GM19397 (cell line): ENCODE results near the gene GLRA3.
A peak's percentile ranks its signal among the peaks of the same experiment; 100 is the strongest.
"Not testable (repeated sequence)": the region's sequence is repeated elsewhere in the genome, so short reads cannot be mapped to it uniquely, and the experiment has no call there.

Experiments used
- ATAC-seq: cut with Tn5 transposase; IDR thresholded peaks from one replicate; pipeline ENCODE4 v1.9.1; 2021; ENCODE audit warnings: mild to moderate bottlenecking, moderate library complexity; ENCODE audit not compliant: unreplicated experiment

GLRA3 gene

DNA sequence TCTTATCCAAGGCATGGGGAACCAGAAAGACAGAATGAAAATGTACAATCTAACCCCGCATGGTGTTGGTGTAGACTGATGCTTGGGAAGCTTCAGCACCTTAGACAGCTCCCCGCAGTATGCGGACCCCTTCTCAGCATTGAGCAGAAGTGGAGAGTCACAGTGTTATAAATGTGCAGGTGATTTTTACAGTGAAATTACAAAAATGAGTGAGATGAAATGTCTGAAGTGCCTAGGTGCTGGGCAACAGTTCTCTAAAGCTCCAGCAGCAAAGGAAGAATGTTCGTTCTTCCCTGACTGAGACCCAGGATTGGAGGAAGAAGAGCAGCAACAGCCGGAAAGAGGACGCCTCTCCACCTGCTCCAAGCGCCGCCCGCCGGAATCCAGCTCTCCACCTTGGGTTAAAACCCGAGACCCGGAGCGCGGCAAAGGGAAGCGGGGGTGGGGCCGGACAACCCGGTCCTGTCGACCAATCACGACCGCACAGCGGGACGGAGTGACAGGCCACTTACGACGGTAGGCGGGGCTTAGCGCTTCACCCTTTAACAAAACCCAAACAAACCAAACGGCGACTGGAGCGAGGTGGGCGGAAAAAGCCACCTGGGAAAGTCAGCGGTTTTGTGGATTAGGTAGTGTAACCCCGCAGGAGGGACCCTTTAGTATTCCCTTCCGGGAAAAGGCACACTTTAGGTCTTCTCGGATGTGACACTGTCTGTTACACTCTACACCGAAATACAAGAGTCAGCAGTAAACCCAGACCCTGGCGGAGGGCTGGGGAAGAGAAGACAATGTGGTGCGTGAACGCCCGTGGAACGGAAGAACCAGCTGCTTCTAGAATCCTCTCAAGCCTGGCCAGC lies at the start of gene GLRA3:
Gene GLRA3 (minus strand): TSS at position 403 of the 857 bp plus-strand sequence. CDS start 436 bp downstream, outside the sequence.
- peak; percentile 83 for ATAC-seq

DNA sequence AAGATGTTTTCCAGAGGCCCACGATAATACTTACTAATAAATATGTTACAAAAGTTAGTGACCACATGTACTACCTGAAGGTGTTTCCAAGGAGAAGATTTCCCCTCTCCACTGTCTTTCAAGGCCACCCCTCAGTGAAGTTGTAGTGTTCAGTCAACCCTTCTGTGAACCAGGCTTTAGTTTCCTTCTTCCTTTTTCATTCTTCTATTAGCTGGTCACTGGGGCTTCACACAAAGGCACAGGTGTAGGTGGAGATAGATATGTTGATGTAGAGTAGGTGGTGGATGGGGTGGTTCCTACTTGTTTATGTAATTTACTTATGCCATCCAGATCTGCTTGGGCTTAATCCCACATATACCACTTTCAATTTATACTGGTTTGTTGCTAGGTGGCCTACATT lies 45.9 kb upstream of the GLRA3 start:
- ATAC-seq: no peak

DNA sequence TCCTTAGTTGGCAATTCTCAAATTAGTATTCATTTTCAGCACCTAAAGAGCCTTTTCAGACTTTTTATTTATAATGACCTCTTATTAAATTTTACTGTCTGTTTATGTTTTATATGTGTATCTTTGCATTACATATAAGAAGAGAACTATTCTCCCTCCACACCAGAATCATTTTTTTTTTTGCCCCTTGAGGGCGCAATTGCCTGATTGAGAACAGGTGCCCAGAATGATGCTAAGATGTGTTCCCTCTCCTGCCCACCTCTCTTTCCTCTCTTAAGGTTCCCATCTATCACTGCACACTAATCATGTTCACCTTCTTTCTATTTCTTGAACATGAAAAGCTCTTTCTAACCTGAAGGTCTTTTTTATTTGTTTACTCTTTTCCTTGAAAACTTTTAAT lies 44.9 kb upstream of the GLRA3 start:
- ATAC-seq: no peak

DNA sequence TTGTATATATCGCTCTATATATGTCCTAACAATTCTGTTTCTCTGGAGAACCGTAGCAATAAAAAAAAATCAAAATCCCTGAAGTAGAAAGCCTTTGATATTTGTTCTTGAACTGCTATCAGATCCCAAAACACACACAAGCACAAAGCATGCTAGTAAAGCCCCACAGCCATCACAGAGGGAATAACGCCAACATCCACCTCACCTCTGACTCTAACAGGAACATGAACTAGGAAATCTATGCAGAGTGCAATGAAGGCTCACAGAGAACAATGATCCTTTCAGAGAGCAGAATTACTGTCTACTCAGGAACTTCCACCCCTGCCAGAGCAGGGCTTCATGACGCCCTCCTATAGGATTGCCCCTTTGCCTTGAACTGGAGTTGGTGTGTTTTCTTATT lies 44.1 kb upstream of the GLRA3 start:
- ATAC-seq: not testable (repeated sequence)

DNA sequence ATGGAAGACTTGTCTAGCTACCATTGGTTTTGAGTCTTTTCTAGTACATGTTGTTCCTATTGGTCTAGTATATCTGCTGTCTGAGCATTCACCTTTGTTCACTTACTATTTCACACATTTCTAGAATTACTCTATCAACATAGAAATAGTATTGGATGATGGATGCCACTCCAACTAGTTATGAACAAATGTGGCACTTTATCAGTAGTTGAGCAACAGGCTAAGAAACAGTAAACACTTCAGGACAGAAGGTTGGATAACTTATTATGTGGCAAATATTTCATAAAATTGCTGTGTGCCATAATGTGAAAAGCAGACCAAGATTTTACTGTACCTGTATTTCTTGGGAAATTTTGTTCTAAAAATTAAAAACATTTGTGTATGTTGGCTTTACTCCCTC lies 42.4 kb upstream of the GLRA3 start:
- ATAC-seq: no peak

DNA sequence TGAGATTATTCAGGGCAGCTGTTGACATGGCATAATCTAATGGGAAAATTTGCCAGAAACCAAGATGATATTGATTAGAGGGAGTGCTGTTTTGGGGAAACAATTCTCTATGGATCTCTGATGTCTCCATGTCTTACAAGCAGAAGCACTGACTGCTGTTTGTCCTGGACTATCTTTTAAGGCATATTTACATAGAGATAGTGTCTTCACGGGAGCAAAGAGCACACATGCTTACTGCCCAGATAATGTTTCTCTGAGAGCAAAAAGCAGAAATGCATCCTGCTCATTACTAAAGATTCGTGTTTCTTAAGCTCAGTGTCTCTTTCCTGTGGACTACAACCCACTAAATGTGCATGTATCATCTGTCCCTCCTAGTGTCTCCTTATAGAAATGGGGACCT lies 41.3 kb upstream of the GLRA3 start:
- ATAC-seq: no peak

DNA sequence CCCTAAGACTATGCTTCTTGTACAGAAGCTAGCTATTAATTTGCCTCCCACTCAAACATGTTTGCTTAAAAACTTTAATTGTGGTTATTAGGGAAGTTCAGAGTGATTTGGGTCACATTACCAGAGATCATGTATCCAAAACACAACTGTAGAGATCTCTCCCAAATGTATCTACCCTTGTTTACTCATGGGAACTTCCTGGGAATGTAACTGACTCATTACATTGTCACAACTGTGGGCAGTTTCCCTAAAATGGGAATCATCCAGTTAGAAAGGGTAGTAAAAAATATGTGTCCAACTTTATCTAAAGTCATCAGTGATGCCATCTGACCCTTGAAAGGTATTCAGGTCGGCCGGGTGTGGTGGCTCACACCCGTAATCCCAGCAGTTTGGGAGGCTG lies 40.3 kb upstream of the GLRA3 start:
- no peak for ATAC-seq

DNA sequence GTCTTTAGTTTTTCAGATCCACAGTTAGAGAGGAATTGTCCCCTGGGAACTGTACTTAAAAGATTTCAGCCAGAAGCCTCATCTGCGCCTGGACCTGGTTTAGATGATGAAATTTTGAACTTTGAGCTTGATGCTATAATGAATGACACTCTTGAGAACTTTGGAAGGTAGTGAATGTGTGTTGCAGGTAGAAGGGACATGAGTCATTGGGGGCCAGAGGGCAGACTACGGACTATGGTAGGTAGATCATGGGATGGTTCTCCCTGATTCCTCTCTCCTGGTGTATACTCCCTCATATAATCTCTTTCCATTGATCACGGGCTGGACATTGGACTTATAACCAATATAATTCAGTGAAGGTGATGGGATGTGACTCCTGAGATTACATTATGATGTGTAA lies 38.9 kb upstream of the GLRA3 start:
- ATAC-seq: no peak

DNA sequence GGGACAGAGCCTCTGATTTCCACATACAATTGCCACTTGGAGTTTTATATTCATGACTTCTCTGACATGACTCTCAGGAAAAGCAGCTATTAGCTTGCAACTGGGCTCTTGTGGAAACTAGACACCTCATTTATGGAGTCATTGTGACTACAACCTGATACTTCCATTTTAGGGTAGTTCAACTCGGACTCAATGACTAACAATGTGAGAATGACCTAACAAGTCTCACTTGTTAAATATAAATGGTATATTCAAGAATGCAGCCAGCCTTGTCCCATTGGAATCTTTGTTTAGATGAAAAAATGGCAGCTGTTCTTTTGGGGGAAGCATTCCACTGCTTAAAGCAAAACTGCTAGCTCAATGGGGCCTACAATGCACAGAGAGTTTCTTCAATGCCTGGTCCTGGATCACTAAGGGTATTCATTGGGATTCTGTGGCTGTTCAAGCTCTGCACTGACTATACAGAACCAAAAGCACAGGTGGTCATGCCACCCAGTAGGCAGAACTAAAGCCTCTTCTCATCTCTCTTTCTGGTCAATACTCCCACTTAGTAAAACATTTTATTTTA lies 36.5 kb upstream of the GLRA3 start:
- no peak for ATAC-seq

DNA sequence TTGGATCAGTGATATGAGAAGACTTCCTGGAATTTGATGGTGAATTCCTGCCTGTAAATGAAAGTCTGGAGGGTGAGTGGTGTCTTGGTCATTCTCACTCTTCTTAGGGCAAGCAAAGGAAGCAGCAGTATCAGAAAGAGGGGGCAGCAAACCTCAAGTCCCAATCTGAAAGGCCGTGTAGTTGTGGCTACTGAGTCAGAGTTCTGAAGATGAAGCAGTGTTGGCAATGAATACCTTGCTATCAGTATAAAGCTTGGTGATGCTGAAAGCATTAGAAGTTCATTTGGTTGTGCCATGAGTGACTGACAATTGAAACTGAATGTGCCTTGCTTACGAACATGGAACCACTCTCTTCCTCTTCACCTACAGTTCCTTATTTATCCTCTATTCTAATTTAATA lies 35.0 kb upstream of the GLRA3 start:
- ATAC-seq: no peak

DNA sequence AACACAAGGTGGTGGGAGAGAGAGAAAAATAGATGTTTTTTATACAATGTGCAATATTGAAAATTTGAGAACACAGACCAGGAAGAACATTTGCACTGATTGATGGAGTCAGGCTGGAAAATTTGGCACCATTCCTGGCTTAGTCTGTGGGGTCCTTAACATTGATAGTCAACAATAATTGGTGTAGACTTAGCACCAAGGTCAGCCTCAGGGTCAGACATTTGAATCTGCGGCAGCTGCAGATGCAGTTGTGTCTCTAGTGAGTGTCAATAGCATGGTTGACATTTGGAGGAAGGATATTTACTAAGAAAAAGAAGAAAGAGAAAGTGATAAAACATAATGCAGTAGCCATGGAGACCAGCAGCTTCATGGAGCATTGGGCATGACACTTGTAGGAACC lies 31.5 kb upstream of the GLRA3 start:
- no peak for ATAC-seq

DNA sequence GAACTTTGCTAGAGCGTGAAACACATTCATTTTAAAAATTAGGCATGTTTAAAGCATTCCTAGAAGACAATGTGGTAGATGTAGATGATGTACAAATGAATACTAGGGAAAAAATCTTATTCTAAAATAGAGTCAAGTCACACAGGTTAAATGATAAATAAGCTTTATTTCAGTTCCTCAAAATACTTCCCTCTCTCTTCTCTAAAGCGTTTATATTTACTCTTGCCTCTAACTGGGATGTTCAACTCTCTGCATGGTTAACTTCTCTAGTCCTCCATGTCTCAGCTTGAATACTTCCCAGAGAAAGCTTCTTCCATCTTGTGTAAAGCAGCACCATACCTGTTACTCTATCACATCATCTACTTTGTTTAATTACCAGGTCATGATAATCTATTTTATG lies 30.9 kb upstream of the GLRA3 start:
- no peak for ATAC-seq

DNA sequence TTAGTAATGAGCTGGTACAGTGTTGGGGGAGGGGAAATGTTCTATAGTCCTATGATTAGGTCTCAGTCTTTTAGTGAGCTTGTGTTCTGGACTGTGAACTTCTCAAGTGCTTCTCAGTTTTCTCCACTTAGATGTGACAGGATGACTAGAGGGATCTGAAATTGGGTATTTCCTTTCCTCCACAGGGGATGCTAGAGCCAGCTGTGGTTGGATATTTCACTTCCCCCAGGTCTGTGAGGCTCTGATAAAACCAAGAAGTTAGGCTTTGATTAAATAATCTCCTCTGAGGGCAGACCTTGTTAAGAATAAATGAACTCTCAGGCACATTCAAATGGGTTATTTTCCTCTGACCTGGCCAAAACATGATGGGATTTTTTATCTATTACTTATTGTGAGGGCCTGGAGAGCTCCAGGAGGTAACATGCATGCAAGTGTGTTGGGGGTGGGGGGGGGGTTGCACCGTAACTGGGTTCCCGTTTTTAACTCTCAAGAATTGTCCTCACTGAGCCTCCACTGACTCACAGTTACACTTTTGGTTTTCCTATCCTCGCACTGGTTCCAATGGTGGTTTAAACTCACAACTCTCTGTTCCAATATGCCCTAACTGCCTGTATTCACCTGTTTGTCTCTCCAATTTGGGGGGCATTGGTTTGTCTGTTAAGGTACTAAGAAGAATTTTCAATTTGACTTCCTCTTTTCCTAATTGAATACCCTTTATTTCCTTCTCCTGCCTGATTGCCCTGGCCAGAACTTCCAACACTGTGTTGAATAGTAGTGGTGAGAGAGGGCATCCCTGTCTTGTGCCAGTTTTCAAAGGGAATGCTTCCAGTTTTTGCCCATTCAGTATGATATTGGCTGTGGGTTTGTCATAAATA lies 28.1 kb upstream of the GLRA3 start:
- ATAC-seq: no peak

DNA sequence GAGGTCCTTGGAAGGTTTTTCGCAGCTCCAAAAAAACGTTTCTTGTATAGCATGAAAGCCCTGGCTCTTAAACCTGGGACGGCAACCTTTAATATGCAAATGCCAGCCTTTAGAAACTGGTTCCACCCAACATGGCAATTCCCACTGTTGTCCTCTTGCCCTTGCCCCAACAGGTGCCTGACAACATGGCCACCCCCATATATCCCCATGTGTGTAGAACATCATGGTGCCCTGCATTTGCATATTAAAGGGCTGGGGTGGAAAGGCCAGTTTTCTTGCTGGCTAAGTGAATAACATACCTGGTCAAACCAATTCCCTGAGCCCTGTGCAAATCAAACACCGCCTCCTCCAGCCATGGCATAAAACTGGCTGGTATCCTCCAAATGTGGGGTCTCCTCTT lies 26.0 kb upstream of the GLRA3 start:
- ATAC-seq: no peak

DNA sequence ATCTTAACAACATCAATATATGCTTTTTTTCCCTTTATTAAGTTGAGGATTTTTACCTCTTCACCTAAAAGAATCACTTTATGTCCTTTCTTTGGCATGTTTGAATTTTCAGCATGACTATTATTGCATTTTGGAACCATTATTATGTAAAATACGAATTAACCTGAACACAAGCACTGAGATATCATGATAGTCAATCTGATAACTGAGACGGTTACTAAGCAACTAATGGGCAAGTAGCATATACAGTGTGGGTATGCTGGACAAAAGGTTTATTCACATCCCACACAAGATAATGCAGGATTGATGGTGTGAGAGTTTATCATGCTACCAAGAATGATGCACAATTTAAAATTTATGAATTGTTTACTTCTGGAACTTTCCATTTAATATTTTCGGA lies 24.6 kb upstream of the GLRA3 start:
- ATAC-seq: no peak

DNA sequence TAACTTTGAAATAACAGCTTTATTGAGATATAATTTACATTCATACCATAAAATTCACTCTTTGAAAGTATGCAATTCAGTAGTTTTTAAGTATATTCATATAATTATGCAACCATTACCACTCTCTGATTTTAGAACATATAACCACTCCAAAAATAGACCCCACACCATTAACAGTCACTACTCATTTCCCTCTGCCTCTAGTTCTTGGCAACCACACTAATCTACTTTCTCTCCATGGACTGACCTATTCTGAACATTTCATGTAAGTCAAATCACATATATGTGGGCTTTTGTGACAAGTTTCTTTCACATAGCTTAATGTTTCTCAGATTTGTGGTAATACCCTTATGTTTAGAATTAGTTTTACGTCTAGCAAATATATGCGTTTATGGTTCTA lies 19.5 kb upstream of the GLRA3 start:
- no peak for ATAC-seq

DNA sequence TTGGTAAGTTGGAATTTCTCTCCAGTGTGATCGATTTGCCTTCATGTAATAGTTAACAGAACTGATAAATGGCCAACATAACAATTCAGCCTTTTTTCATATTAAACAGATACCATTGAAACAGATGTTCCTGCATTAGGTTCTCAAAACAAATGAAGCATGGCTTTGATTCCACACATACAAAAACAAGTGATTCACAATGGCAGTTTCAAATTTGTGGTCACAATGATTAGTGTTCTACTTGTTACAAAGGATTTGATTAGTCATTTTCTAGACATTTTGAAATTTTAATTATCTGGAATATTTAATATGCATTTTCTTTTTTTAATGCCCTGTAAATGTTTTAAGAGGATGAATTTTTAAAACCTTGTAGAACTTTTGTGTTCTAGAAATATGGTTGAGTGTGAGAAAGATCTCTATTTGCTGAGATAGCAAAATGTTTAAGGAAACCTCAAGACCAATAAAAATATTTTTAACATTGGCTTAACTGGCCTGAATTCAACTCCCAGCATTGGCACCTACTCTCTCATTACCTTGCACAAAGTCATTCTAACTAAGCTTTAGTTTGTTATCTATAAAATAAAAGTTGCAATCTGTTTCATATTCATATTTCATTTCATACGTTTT lies 18.9 kb upstream of the GLRA3 start:
- no peak for ATAC-seq

DNA sequence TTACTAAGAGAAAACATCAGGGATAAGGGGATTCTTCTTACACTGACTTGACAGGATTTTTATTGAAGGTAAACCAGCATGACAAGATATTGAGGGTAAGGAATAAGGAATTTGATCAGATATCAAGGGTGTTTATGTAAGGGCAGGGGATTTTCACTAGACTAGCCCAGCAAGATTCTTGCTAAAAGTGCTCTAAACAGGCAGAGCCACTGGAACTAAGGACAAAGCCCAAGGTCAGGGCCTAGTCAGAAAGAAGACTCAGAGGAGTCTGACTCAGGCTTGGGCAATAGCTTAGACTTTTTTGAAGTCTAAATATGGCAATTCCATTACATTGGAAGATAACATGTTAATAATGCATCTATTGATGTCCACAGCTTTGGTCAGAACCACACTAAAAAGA lies 6.5 kb upstream of the GLRA3 start:
- no peak for ATAC-seq

DNA sequence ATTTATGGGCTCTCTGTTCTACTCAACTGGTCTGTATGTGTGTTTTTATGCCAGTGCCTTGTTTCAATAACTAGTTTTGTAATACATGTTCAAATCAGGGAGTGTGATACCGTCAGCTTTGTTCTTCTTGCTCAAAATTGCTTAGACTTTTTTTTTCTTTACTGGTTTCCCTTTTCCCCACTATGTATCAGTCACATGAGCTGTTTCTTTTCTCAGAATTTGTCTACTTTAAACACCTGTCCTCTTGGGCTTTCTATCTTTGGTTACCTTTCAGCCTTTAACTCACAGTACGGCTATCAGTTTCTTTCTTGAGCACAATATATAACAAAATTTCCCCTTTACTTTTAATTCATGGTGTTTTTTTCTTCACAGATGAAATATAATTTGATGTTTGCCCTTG lies 5.4 kb upstream of the GLRA3 start:
- ATAC-seq: no peak

DNA sequence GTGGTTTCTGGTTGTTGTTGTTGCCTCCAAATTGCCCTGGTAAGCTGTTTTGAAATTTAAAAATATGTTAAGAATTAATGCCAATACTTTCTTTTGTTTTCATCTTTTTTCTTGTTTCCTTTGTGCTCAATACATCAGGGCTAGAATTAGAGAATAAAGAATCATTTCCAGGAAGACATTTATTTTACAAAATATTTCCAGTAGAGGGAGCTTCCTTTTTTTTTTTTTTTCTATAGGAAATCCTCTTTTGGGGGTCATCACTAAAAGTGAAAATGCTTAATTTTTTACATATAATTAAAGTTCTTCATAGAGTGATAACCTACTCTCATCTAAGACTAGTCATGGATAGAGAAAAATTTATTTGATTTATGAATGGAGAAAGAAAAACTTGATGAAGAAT lies 2.4 kb downstream of the GLRA3 start:
- ATAC-seq: no peak

DNA sequence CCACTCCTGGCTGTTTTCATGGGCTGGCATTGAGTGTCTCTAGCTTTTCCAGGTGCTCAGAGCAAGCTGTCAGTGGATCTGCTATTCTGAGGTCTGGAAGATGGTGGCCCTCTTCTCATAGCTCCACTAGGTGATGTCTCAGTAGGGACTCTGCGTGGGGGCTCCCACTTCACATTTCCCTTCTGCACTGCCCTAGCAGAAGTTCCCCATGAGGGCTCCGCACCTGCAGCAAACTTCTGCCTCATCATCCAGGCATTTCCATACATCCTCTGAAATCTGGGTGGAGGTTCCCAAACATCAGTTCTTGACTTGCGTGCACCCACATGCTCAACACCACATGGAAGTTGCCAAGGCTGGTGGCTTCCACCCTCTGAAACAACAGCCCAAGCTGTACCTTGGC lies 13.8 kb downstream of the GLRA3 start:
- ATAC-seq: no peak
